HG02981 (cell line): ENCODE results near the gene HEATR9.
"Not testable (repeated sequence)": the region's sequence is repeated elsewhere in the genome, so short reads cannot be mapped to it uniquely, and the experiment has no call there.

Experiments used
- ATAC-seq: cut with Tn5 transposase; IDR thresholded peaks from one replicate; pipeline ENCODE4 v1.9.1; 2021; ENCODE audit warnings: mild to moderate bottlenecking, moderate library complexity; ENCODE audit not compliant: unreplicated experiment

Gene HEATR9, protein sequence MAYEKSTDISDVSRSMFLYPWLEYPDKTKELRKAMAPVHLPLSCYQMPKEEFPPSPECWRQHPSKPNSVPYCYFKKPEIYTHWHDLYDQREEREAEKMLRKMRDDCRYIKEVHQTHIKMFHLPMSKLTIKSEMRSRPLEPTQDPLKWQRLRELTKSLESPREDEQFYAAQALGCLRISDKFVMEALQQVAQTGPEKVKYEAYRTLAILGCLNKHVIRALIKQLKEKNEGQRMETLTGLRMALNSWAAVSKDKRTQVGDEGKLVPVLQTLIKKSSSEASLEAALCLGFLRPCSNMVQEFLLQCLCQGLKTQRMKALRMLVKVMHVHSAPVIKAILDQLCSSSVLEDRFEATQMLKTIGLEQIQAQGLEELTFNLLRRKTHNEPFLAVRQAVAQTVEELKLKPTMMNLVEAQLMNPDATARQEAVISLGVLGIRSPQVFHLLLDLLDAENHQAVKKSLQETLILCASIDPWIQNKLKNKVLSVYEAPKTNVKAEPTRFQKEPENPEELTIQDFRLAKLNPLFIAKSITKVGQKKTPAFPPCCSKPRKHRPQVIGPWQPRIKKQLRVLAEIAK

DNA sequence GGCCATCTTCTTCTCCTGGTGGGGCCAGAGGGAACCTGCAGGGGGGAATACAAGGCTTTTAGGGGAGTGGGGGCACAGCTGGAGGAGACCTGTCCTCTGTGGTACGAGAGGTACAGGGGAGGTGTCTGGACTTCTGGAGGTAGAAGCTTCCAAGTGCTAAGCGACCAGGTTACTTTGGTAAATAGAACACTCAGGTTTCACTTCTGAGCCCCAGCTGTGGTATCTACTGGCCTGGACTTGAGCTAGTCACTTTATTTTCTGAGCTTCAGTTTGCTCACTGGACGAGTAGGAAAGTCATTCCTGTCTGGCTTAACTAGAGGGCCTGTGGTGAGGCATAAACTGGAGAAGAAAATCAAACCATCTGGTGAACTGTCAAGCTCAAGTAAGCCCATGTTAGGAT is at the start of gene HEATR9:
Gene HEATR9, minus strand, starts transcription at position 155 of the 400 bp plus-strand sequence. Its CDS starts 149 bp downstream, at position 6.
- no peak for ATAC-seq

DNA sequence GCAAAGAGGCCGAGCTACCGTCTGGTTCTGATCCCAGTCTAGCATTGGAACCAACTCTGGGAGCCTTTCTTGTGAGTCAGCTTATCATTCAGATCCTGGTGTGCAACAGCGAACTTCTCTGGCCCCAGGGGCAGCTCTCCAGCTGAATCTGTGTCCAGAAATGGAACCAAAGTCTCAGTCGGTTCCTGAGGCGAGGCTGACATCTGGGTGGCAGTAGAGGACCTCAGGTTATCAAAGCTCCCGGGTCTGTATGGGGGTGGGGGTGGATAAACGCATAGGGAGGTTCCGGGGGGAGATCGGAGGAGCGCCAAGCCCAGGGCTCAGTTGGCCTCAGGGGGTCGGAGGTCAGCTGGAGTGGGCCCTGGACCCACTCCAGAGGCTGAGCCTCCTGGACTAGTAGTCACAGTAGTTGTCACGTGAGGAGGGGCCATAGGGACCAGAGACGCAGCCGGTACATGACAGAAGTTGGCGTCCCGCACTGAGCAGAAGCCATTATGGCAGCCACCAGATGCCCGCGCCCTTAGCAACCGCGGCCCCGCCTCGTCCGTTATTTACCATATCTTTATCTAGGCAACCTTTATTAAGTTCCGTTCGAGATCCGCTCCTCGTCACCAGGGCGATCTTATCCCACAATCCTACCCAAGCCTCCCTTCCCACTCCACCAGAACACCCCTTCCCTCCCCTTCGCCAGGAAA is 49.0 kb upstream of the HEATR9 start:
- ATAC-seq, result no peak

DNA sequence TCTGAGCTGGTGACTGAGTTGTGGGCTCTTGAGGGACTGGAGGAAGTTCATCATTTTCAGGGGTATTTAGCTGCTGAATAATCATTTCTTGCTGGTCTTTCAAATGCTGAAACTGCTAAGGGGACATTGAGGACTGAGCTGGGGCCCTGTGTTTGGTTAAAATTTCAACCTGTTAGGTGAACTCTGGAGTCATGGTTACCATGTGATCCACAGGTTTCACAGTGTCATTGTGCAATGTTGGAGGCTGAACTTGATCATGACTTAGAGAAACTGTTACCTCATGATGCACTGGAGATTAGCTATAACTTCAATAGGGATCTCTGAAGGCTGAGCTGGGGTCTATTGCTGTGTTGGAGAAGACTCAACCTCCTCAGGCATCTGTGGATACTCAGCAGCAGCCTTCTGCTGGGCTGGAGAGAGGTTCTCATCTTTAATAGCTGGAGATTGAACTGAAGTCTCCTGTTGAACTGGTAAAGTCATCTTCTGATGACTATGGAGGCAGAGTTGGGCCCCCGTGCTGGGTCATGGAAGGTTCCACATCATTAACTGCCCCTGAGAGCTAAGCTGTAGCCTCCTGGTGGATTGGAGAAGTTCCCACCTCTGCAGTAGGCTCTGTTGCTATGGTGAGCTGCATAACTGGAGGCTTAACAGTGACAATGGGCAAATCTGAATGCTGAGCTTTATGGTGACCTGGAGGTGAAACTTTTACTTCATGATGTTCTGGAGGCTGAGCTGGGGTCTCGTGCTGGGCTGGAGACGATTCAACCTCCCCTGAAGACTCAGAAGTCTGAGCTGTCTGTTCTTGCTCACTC is 46.7 kb upstream of the HEATR9 start:
- no peak for ATAC-seq

DNA sequence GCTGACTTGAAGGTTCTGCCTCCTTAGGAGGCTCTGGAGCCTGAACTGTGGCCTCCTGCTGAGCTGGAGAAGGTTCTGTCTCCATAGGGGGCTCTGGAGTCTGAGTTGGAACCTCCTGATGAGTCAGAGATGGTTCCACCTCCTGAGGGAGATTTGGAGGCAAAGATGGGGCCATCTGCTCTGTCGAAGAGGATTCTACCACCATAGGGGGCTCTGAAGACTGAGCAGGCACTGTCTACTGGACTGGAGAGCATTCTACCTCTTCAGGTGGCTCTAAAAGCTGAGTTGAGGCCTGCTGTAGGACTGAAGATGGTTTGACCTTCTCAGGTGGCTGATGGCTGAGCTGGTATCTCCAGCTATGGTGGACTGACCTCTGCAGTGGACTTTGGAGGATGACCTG is 45.7 kb upstream of the HEATR9 start:
- no peak for ATAC-seq

DNA sequence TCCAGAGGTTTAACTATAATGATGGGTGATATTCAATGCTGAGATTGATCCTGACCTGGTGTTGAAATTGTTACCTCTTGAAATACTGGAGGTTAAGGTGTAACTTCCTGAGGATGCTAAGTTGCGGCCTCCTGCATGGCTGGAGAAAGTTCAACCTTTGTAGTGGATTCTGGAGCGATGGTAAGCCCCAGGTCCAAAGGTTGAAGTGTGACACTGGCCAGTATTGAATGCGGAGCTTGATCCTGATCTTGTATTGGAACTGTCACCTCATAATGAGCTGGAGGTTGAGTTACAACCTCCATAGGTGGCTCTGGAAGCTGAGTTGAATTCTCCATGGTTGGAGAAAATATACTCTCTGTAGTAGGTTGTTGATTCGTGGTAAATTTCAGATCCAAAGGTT is 44.9 kb upstream of the HEATR9 start:
- no peak for ATAC-seq

DNA sequence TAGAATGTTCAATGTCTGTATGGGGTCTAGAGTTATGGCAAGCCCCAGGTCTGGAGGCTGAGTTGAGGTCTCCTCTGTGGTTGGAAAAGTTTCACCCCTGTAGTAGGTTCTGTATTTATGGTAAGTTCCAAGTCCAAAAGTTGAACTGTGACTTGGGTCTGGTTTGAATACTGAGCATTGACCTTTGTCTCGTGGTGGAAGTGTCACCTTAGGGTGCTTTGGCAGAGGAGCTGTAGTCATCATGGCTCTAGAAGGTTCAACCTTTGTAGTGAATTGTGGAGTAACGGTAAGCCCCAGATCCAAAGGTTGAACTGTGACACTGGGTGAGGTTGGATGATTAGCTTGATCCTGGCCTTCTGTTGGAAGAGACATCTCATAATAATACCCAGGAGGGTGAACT is 44.3 kb upstream of the HEATR9 start:
- ATAC-seq, result no peak

DNA sequence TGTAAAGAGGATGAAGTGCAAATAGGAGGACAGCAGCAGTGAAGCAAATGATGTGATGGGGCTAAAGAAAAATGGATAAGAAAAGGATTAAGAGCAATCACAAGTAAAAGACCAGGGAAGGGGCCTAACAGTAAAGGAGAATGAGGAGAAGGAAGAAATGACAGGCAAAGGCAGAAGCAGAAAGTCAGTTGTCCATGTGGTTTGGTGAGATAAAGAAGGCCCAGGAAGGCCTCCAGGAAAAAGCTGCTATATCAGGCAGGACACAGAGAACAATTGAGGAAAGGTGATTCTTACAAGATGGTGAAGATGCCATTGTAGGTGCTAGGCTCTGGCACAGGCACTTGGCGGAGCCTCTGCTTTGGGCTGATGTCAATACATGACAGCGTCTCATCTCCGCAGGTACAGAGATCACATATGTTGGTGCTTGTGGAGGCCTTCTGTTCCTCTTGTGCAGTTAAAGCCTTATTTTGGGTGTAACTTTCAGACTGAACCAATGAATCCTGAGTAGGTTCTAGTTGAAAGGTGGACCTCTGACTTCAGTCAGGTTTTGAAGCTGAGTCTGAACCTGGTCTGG is 43.7 kb upstream of the HEATR9 start:
- ATAC-seq, result no peak

DNA sequence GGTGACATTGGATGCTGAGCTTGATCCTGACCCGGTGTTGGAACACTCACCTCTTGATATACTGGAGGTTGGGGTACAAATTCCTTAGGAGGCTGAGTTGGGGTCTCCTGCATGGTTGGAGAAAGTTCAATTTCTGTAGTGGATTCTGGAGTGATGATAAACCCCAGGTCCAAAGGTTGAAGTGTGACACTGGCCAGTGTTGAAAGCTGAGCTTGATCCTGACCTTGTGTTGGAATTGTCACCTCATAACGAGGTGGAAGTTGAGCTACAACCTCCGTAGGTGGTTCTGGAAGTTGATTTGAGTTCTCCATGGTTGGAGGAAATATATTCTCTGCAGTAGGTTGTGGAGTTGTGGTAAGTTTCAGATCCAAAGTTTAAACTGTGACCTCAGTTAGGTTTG is 40.7 kb upstream of the HEATR9 start:
- ATAC-seq, result no peak

DNA sequence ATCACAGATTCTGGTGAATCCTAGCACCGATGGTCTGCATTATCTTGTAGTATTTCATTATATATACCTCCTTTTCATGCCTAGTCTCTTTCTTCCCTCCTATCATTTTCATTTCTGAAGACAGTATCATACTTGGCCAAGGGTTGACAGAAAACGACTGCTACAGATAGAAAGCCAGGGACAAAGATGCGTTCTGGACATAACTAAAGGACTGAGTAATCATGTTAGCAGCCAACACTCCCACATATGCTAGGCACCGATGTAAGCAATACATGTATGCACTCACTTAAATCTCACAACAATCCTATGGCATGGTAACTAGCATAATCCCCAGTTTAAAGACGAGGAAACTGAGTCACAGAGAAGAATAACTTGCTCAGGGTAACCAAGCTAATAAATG is 39.0 kb upstream of the HEATR9 start:
- no peak for ATAC-seq

DNA sequence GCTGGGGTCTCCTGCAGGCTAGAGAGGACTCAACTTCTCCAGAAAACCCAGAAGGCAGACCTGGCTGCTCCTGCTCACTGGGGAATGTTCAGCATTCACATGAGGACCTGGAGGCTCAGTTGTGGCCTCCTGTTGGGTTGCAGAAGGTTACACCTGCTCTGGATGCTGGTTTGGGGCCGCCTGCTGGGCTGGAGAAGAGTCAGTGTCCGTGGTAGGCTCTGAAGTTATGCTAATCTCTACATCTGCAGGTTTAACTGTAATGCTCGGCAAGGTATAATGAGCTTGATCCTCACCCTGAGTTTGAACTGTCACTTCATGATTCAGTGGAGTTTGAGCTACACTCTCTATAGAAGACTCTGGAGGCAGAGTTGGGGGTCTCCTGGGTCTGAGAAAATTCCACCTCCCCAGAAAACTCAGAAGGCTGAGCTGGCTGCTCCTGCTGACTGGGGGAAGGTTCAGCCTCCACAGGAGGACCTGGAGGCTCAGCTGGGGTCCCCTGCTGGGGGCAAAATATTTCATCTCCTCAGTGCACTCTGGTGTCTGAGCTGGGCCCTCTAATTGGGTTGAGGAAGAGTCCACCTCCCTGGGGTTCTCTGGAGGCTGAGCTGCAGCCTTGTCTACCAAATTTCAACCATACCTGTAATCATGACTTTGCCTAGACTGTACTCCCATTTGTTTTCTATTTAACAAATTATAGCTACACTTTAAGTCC is 38.4 kb upstream of the HEATR9 start:
- no peak for ATAC-seq

DNA sequence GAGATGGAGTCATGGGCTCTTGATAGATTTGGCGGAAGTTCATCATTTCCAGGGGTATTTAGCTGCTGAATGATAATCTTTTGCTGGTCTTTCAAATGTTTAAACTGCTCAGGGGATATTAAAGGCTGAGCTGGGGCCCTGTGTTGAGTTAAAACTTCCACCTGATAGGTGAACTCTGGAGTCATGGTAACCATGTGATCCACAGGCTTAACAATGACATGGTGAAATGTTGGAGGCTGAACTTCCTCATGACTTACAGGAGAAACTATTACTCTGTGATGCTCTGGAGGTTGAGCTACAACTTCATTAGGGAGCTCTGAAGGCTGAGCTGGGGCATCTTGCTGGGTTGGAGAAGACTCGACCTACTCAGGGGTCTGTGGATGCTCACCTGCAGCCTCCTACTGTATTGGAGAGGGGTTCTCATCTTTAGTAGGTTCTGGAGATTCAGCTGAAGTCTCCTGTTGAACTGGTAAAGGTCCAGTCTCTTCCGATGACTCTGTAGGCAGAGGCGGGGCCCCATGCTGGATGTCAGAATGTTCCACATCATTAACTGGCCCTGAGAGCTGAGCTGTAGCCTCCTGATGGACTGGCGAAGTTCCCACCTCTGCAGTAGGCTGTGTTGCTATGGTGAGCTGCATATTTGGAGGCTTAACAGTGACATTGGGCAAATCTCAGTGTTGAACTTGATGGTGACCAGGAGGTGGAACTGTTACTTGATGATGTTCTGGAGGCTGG is 37.7 kb upstream of the HEATR9 start:
- ATAC-seq, result no peak

DNA sequence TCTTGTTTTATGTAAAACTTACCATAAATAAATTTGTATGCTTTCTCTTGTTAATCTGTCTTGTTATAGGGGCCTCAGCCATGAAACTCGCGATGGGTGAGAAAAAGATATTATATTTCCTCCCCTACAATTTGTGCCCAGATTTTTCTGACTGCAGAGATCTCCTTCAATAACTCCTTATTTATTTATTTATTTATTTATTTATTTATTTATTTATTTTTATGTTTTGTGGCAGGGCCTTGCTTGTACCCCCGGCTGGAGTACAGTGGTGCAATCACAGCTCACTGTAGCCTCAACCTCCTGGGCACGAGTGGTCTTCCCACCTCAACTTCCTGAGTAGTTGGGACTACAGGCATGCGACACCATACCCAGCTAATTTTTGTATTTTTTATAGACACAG is 34.8 kb upstream of the HEATR9 start:
- no peak for ATAC-seq

DNA sequence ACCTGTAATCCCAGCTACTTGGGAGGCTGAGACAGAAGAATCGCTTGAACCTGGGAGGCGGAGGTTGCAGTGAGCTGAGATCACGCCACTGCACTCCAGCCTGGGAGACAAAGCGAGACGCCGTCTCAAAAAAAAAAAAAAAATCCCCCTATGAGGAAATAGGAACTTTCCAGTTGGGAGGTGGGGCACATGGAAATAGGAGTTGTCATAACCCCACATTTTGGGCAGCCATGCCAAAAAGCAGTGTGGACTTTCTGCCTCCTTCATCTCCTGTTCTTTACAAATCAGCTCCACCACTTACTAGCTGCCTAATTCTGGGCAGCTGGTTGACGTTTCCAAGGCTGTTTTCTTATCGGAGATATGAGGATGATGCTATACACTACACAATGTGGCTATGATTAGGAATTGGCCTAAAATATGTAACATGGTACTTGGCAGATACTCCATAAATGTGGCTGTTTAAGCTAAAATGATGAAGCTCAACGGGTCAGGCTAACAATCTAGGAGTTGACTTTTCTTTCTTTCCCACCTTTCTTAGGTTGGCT is 33.0 kb upstream of the HEATR9 start:
- no peak for ATAC-seq

DNA sequence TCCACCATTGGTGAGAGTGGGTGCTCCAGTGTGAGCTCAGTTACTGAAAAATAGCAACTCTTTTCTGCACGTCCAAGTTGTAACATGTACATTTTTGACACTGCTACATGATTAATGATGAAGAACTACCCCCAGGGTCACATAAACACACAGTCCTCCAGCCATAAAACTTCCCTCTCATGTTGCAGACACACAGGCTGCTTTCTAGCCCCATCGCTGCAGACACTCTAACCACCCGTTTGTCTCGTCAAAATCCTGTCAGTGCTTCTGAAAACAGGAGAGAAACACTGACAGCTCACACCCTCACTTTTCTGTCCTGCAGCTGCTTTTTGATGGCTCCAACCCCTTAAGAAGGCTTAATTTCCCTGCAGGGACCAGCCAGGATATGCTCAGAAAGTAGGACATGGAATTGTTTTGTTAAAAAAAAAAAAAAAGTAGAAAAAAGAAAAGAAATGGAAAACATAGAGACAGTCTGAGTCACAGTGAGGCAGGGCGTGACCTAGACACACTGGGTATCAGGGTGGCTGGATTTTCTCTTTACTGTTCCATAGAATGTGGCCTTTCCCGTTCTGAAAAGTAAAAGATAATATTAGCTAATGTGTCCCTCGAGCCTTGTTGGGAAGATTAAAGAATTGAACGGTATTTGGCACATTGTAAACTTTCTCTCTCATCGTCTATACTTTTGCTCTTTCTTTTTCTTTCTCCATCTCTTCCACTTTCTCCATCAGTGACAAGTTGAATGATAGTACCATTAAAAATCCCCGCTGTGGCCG is 32.2 kb upstream of the HEATR9 start:
- ATAC-seq, result no peak

DNA sequence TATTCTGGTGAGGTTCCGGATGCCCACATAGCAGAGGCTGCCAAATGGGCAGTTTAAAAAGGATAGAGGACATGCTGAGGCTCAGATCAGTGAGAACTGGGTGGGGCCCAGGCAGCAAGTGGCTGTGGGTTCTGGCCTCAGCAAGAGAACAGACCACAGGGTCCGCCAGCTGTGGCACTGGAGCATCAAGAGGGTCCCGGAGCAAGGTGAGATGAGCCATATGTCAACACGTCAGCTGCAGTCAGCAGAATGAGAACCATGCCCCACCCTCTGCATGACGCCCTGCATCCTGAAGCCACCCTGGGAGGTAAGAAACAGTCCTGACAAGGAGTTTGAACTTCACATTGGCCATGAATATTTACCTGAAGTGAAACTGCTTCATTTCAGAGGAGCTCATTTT is 31.6 kb upstream of the HEATR9 start:
- ATAC-seq, result no peak

DNA sequence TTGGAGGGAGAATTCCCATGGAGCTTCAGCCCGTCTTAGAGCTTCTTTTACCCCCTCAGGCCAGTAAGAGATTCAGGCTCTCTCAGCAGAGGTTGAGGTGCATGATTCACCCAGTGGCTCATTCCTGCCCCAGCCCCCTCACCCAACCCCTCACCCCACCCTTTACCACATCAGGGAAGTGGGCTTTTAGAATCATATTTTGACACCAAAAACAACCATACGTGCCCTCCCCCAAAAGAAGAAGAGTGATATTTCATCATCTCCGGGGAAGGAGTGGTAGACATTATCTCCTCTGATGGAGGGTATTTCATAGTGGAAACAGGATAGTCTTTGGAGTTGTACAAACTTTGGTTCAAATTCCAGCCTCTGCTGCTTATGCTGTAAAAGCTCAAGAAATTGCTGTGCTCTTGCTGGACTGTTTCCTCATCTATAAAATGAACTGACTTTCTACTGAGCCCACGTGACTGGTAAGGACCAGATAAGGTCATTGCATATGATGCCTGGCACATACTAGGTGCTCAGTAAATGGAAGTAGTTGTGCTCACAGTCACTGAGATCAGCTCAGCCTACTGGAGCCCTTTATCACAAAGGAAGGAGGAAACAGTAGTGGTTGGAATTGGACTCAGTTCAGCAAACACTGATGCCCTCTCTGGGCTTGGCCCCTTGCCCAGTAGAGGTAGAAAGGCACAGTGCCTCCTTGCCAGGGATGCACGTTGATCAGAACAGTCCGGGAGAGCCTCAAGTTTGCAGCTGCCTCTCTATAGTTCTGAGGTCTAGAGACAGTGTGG is 29.8 kb upstream of the HEATR9 start:
- ATAC-seq, result no peak

DNA sequence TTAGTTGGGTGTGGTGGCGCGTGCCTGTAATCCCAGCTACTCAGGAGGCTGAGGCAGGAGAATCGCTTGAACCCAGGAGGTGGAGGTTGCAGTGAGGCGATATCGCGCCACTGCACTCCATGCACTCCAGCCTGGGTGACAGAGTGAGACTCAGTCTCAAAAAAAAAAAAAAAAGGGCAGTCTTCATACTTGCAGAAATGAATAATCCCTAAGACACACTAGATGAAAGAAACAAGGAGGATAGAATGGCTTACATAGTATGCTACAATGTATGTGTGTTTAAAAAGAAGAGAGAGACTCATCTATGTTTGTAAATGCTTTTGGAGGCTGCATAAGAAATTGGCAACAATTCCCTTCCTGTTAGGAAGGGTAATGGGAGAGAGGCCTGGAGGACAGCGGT is 29.1 kb upstream of the HEATR9 start:
- not testable (repeated sequence) for ATAC-seq
